HepG2 (cell line): ENCODE measurements around the gene ZNRF3. TPM values are rescaled to one million over a fixed set of nuclear protein-coding genes. Genes with fewer than 3 reads are reported as not detected.
A peak's percentile ranks its signal among the peaks of the same experiment; 100 is the strongest.

Experiments
- CC2D1A ChIP-seq: sonication (generic); formaldehyde crosslinking; IDR thresholded peaks from 2 replicates; pipeline ENCODE4 v1.8.1; 2023; ENCODE audit warnings: mild to moderate bottlenecking, missing genetic modification reagents
- CENPBD1 ChIP-seq: sonication (generic); formaldehyde crosslinking; IDR thresholded peaks from 2 replicates; pipeline ENCODE4 v1.8.0; 2022; ENCODE audit warnings: missing genetic modification reagents, low read depth, mild to moderate bottlenecking, borderline replicate concordance
- HNF4G ChIP-seq, 2 experiments: sonication (generic) in 1 of 2; formaldehyde crosslinking in 1 of 2; IDR thresholded peaks; 2 replicates each; pipeline versions ENCODE4 v1.4.0 to v1.6.1; 2011 to 2020; ENCODE audit warnings: borderline replicate concordance in 2 of 2, low read depth in 2 of 2, mild to moderate bottlenecking in 2 of 2, low read length in 1 of 2, missing genetic modification reagents in 1 of 2, moderate library complexity in 1 of 2
- HNRNPUL1 ChIP-seq: fragments of 200-400 bp; formaldehyde crosslinking; IDR thresholded peaks from 2 replicates; pipeline ENCODE4 v1.6.1; 2017; ENCODE audit warnings: low read depth, mild to moderate bottlenecking, low read length, moderate library complexity
- JDP2 ChIP-seq: sonication (generic); formaldehyde crosslinking; IDR thresholded peaks from 2 replicates; pipeline ENCODE4 v1.8.1; 2022; ENCODE audit warnings: missing genetic modification reagents, borderline replicate concordance
- KDM5B ChIP-seq: sonication (generic); formaldehyde crosslinking; IDR thresholded peaks from 2 replicates; pipeline ENCODE4 v1.4.0; 2020; ENCODE audit warnings: missing genetic modification reagents, mild to moderate bottlenecking, borderline replicate concordance
- MAFG ChIP-seq: sonication (generic); formaldehyde crosslinking; IDR thresholded peaks from 2 replicates; pipeline ENCODE4 v1.5.1; 2020; ENCODE audit warnings: mild to moderate bottlenecking, missing genetic modification reagents
- MNT ChIP-seq: fragments of 450-650 bp; IDR thresholded peaks from 2 replicates; pipeline ENCODE4 v1.6.1; 2016
- MYC ChIP-seq: sonication (generic); formaldehyde crosslinking; IDR thresholded peaks from 2 replicates; pipeline ENCODE4 v1.9.0; 2021; ENCODE audit warnings: missing genetic modification reagents, borderline replicate concordance
- PRDM15 ChIP-seq: sonication (generic); formaldehyde crosslinking; IDR thresholded peaks from 2 replicates; pipeline ENCODE4 v1.4.0; 2020; ENCODE audit warnings: missing genetic modification reagents
- PTBP1 ChIP-seq: fragments of 200-400 bp; formaldehyde crosslinking; IDR thresholded peaks from 2 replicates; pipeline ENCODE4 v1.6.1; 2018; ENCODE audit warnings: low read length, low read depth; ENCODE audit not compliant: poor library complexity, severe bottlenecking
- RAD51 ChIP-seq: fragments of 450-650 bp; IDR thresholded peaks from 2 replicates; pipeline ENCODE4 v1.6.1; 2016; ENCODE audit warnings: borderline replicate concordance
- ZNF12 ChIP-seq: sonication (generic); formaldehyde crosslinking; IDR thresholded peaks from 2 replicates; pipeline ENCODE4 v1.5.0; 2020; ENCODE audit warnings: missing genetic modification reagents
- ZNF207 ChIP-seq: fragments of 450-650 bp; IDR thresholded peaks from 2 replicates; pipeline ENCODE4 v1.6.1; 2016; ENCODE audit warnings: antibody characterized with exemption, borderline replicate concordance
- ZNF362 ChIP-seq: sonication (generic); formaldehyde crosslinking; IDR thresholded peaks from 2 replicates; pipeline ENCODE4 v1.4.0; 2020; ENCODE audit warnings: missing genetic modification reagents, mild to moderate bottlenecking, borderline replicate concordance
- ZNF431 ChIP-seq: sonication (generic); formaldehyde crosslinking; IDR thresholded peaks from 2 replicates; pipeline ENCODE4 v1.9.0; 2022; ENCODE audit warnings: missing genetic modification reagents, low read depth, mild to moderate bottlenecking, borderline replicate concordance
- ZNF547 ChIP-seq: sonication (generic); formaldehyde crosslinking; IDR thresholded peaks from 2 replicates; pipeline ENCODE4 v1.5.1; 2020; ENCODE audit warnings: mild to moderate bottlenecking, missing genetic modification reagents
- ZSCAN22 ChIP-seq: sonication (generic); formaldehyde crosslinking; IDR thresholded peaks from 2 replicates; pipeline ENCODE4 v1.4.0; 2020; ENCODE audit warnings: mild to moderate bottlenecking, missing genetic modification reagents
- polyA plus RNA-seq, 8 experiments: library from polyadenylated mRNA; depleted of rRNA in 3 of 8; stranded (reverse) in 7 of 8; unstranded in 1 of 8; fragments of >200 nt; fragmentation: Illumina TruSeq in 4 of 8; extraction: Trizol in 4 of 8; gene quantifications; 2 replicates each; pipeline versions ENCODE4 v1.2.1 to v1.2.3, GENCODE V29; 2011 to 2016; ENCODE audit warnings: low read depth in 4 of 8, missing spikeins in 1 of 8, mixed read lengths in 1 of 8; ENCODE audit not compliant: insufficient read depth in 1 of 8
- total RNA-seq, 5 experiments: library from RNA; depleted of rRNA; stranded (reverse); fragments of >200 nt; fragmentation: Illumina TruSeq; extraction: Trizol; gene quantifications; 2 replicates each; pipeline ENCODE4 v1.2.3, GENCODE V29; 2016; ENCODE audit warnings: low read depth in 1 of 5
- TF ChIP-seq, protein P1 (sequence below), 2 experiments: fragments of 450-650 bp in 1 of 2; sonication (generic) in 1 of 2; formaldehyde crosslinking; IDR thresholded peaks; 2 replicates each; pipeline versions ENCODE4 v1.5.0 to v1.8.0; 2020 to 2022; ENCODE audit warnings: mild to moderate bottlenecking in 1 of 2, missing genetic modification reagents in 1 of 2
- TF ChIP-seq, protein P2 (sequence below): sonication (generic); formaldehyde crosslinking; IDR thresholded peaks from 2 replicates; pipeline ENCODE4 v1.5.1; 2020; ENCODE audit warnings: missing genetic modification reagents, mild to moderate bottlenecking, borderline replicate concordance

ZNRF3 gene
- total and polyA plus RNA-seq, 2 of the 13 experiments (the other 11 are each of a cell fraction or from before 2014, with no cell fraction given), result 20.3 to 36.7 TPM

DNA sequence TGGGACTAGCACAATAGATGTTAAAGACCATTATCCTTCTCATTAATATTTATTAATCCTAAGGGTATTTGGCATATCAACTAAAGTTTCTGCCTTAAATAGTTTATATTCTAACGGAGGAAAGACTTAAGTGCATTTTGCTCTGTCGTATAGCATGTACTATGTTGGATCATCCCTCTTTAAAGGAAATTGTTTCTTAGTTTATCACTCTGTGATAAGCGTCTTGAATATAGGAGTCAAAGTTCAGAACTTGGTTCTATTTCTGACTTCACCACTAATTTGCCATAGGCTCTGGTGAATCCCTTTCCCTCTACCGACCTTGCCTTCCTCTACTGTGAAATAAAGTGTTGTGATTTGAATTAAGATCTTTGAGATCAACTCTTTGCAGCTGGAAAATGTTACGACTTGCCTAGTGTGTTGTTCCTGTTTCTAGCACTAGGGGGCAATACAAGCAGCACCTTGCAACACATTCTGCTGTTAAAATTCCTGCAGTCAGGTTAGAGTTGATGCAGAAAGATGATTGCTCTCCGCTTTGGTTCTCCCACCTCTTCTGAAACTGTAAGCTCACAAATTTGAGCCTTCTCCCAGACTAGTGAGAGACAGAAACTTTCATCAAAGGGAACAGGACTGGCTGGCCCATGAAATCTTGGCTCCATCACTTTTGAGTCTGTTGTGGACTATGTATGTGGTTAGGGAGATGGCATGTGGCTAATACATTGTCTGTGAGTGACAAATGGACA lies 27.8 kb upstream of the ZNRF3 start (continued):
- TF ChIP-seq ZNF12 (CRISPR knock-in tag), result no peak
- TF ChIP-seq HNF4G (IDR thresholded peaks at IDR 0.05; ENCODE audit: borderline replicate concordance, low read depth, low read length), result no peak
- TF ChIP-seq HNF4G (CRISPR knock-in tag; IDR thresholded peaks at IDR 0.05; ENCODE audit: borderline replicate concordance, low read depth), result no peak
- TF ChIP-seq PTBP1, result no peak
- TF ChIP-seq ZNF431, result no peak
- no peak for TF ChIP-seq MAFG (CRISPR knock-in tag)
- TF ChIP-seq CC2D1A (CRISPR knock-in tag), result no peak
- TF ChIP-seq MYC (CRISPR knock-in tag), result no peak
- no peak for TF ChIP-seq MNT
- no peak for TF ChIP-seq CENPBD1 (CRISPR knock-in tag)
- TF ChIP-seq ZNF362 (CRISPR knock-in tag), result no peak
- TF ChIP-seq ZNF207, result no peak
- TF ChIP-seq PRDM15 (CRISPR knock-in tag), result peak; percentile 30; the same call in 1 of the 2 replicates
- no peak for TF ChIP-seq JDP2 (CRISPR knock-in tag)
- TF ChIP-seq KDM5B (CRISPR knock-in tag), result no peak
- TF ChIP-seq, protein P1, sequence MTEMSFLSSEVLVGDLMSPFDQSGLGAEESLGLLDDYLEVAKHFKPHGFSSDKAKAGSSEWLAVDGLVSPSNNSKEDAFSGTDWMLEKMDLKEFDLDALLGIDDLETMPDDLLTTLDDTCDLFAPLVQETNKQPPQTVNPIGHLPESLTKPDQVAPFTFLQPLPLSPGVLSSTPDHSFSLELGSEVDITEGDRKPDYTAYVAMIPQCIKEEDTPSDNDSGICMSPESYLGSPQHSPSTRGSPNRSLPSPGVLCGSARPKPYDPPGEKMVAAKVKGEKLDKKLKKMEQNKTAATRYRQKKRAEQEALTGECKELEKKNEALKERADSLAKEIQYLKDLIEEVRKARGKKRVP (CRISPR knock-in tag; IDR thresholded peaks at IDR 0.05), result no peak
- TF ChIP-seq HNRNPUL1, result no peak
- TF ChIP-seq ZSCAN22 (CRISPR knock-in tag), result no peak
- TF ChIP-seq ZNF547, result no peak
- TF ChIP-seq, protein P2, sequence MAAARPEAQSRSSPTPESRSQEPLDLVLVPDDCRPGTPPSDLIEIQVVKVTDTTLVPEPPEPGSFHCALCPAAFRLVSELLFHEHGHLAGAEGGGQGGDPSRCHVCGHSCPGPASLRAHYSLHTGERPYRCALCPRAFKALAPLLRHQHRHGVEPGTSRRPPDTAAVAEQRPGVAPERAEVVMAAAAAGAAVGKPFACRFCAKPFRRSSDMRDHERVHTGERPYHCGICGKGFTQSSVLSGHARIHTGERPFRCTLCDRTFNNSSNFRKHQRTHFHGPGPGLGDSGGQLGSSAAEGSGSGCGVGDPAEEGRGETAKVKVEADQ (CRISPR knock-in tag), result no peak
- no peak for TF ChIP-seq RAD51
